Uterus (tissue), 4 donors: ENCODE data around the gene SERPINB8. TPM values are rescaled to one million over a fixed set of nuclear protein-coding genes. Genes with fewer than 3 reads are reported as not detected.

Experiments
- DNase-seq, 2 donors: peaks; one replicate each; pipeline ENCODE4 v3.0.0-alpha.2; 2019 to 2020
- H3K27ac ChIP-seq, 2 donors: fragments of 200-600 bp; sonication (generic); 1 replicate in 1 of 2; 2 replicates in 1 of 2; pipeline ENCODE4 v1.5.1; 2016 to 2018
- H3K27me3 ChIP-seq, 2 donors: fragments of 200-600 bp; sonication (generic); one replicate each; pipeline ENCODE4 v1.5.1; 2018 to 2019; ENCODE audit warnings: control low read depth in 1 of 2
- H3K36me3 ChIP-seq, 2 donors: fragments of 200-600 bp; sonication (generic); one replicate each; pipeline ENCODE4 v1.5.1; 2019; ENCODE audit warnings: control low read depth in 1 of 2
- H3K4me1 ChIP-seq, 2 donors: fragments of 200-600 bp; sonication (generic); one replicate each; pipeline ENCODE4 v1.5.1; 2018 to 2019; ENCODE audit warnings: control low read depth in 1 of 2
- H3K4me3 ChIP-seq, 2 donors: fragments of 200-600 bp; sonication (generic); 1 replicate in 1 of 2; 2 replicates in 1 of 2; pipeline ENCODE4 v1.5.1; 2018 to 2019; ENCODE audit warnings: mild to moderate bottlenecking in 1 of 2
- H3K9me3 ChIP-seq, 2 donors: fragments of 200-600 bp; sonication (generic); one replicate each; pipeline ENCODE4 v1.5.1; 2019; ENCODE audit warnings: control low read depth in 1 of 2
- CTCF ChIP-seq, 4 experiments: fragments of 200-600 bp in 2 of 4; fragments of 450-650 bp in 2 of 4; sonication (generic) in 2 of 4; IDR thresholded peaks; one replicate each; pipeline ENCODE4 v1.5.1; 2016 to 2019; ENCODE audit warnings: antibody characterized with exemption in 4 of 4, mild to moderate bottlenecking in 2 of 4, moderate library complexity in 1 of 4
- POLR2A ChIP-seq, 2 donors: fragments of 450-650 bp; IDR thresholded peaks; one replicate each; pipeline ENCODE4 v1.6.1; 2016; ENCODE audit warnings: antibody characterized with exemption in 2 of 2, mild to moderate bottlenecking in 1 of 2, moderate library complexity in 1 of 2
- intact Hi-C: fragments of 100-400 bp; cut with DNase I; formaldehyde crosslinking; loops from one replicate; pipeline ENCODE4 v1.15.1; 2023; ENCODE audit warnings: low total_unique reads
- total RNA-seq, 4 donors: library from RNA; depleted of rRNA in 3 of 4; stranded (reverse); fragments of >200 nt in 3 of 4; gene quantifications; one replicate each; pipeline versions ENCODE4 v1.1.0 to v1.2.4, GENCODE V29; 2014 to 2023
- donor health status: DM: yes; HTN: yes; CAD: no.

Gene SERPINB8
- total RNA-seq, 4 donors from 2014 or later, result 2.3 to 15.0 (median 7.0) TPM

DNA sequence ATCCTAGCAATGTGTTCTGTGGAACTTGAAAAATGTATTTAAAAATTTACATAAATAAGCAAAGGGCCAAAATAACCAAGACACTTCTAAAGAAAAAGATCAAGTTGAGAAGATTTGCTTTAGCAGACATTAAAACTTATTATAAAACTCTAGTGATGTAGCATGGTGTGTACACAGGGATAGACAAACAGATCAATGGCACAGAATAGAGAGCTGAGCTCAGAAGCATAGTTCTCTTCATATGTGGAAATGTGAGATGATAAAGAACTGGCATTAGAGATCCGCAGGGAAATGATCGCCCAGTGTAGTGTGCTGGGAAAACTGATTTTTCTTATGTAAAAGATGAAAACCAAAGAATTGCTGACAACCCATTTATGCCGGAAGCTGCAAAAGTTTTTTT lies 39.4 kb downstream of the SERPINB8 start:
- Histone ChIP-seq H3K4me3 (no peak overlapping the region), H3K9me3 (no peaks in the 10 kb centered on the region), H3K27ac (no peak overlapping the region), H3K4me1 (no peaks in the 10 kb centered on the region), H3K27me3 (no peaks in the 10 kb centered on the region), H3K36me3 (no peaks in the 10 kb centered on the region)
- TF ChIP-seq CTCF (IDR thresholded peaks at IDR 0.05), result no peak
- TF ChIP-seq POLR2A (IDR thresholded peaks at IDR 0.05), result no peak
- no peak for DNase-seq
- intact Hi-C loops, result no loop called here

GRCh38 chr18:64011513-64011912 lies 41.6 kb downstream of the SERPINB8 start:
- Histone ChIP-seq H3K27me3 (no peaks in the 10 kb centered on the region), H3K4me3 (no peak overlapping the region), H3K9me3 (no peaks in the 10 kb centered on the region), H3K4me1 (no peaks in the 10 kb centered on the region), H3K36me3 (no peaks in the 10 kb centered on the region), H3K27ac (no peak overlapping the region)
- TF ChIP-seq CTCF (IDR thresholded peaks at IDR 0.05) (no peak), POLR2A (IDR thresholded peaks at IDR 0.05) (no peak)
- intact Hi-C loops, result no loop called here
- no peak for DNase-seq

DNA sequence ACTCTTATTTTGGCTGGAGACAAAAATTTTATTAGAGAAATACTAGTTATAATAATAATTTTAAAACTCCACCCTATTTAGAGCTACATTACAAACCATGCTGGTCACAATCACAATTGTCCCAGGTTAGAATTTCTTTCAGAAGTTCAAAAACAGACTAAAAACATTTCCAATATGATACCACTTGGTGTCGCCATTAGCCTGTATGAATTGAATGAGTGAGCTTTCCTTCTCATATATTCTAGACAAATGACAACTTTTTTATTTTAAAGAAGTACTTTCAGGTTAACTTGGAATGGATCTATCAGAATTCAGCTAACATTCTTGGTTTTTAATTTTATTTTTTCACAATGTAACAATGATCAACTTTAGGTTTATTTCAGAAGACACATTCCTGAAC lies 48.0 kb downstream of the SERPINB8 start:
- Histone ChIP-seq H3K27ac (no peak overlapping the region), H3K27me3 (no peaks in the 10 kb centered on the region), H3K9me3 (no peaks in the 10 kb centered on the region), H3K4me3 (no peak overlapping the region), H3K36me3 (no peaks in the 10 kb centered on the region), H3K4me1 (no peaks in the 10 kb centered on the region)
- no peak for TF ChIP-seq POLR2A (IDR thresholded peaks at IDR 0.05)
- TF ChIP-seq CTCF (IDR thresholded peaks at IDR 0.05), result no peak
- intact Hi-C loops, result no loop called here
- DNase-seq, result no peak

DNA sequence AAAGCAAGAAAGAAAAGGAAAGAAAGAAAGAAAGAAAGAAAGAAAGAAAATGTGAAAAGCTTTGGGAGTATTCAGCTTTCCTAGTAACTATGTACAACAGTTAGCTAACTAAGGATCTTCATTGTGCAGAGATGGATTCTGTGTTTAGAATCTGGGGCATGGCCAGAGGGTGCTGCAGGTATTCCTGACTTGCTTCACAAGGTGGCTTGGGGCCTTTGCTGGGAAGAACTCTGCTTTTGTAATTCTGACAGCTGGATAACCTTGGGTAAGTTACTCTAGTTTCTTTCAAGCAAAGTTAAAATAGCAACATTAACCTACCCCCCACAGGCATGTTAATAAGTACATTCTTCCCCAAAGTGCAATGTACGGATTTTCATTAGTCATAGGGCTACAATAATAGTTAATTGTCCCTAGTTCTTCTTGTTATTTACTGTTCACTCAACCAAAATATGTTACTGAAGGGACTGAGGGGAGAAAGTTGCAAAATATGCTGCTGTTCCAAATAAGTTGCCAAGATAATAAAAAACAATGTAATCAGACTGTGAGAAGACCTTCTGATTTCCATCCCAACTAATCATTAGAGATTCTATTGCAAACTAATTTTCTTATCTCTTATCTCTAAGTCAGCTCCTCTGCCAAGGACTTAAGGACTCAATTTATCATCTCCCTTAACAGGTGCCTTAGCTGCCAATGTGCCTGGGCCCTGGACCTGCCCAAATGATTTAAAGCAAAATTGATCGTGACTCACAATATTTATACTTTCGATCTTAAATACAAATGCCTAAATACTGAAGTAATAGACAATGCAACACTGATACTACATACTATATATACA lies 50.3 kb downstream of the SERPINB8 start:
- Histone ChIP-seq H3K4me3 (no peak overlapping the region), H3K27ac (no peak overlapping the region), H3K27me3 (no peaks in the 10 kb centered on the region), H3K4me1 (no peaks in the 10 kb centered on the region), H3K36me3 (no peaks in the 10 kb centered on the region), H3K9me3 (no peaks in the 10 kb centered on the region)
- TF ChIP-seq POLR2A (IDR thresholded peaks at IDR 0.05) (no peak), CTCF (IDR thresholded peaks at IDR 0.05) (no peak)
- intact Hi-C loops, result no loop called here
- DNase-seq, result no peak

GRCh38 chr18:64026350-64026749 lies 56.5 kb downstream of the SERPINB8 start:
- Histone ChIP-seq H3K27me3 (no peaks in the 10 kb centered on the region), H3K27ac (no peak overlapping the region), H3K4me3 (no peak overlapping the region), H3K9me3 (no peaks in the 10 kb centered on the region), H3K36me3 (no peaks in the 10 kb centered on the region), H3K4me1 (no peaks in the 10 kb centered on the region)
- intact Hi-C loops, result no loop called here
- no peak for DNase-seq
- TF ChIP-seq POLR2A (IDR thresholded peaks at IDR 0.05) (no peak), CTCF (IDR thresholded peaks at IDR 0.05) (no peak)
